Measurements from ENCODE around the gene HOXC4.

The HOXC4 gene

DNA sequence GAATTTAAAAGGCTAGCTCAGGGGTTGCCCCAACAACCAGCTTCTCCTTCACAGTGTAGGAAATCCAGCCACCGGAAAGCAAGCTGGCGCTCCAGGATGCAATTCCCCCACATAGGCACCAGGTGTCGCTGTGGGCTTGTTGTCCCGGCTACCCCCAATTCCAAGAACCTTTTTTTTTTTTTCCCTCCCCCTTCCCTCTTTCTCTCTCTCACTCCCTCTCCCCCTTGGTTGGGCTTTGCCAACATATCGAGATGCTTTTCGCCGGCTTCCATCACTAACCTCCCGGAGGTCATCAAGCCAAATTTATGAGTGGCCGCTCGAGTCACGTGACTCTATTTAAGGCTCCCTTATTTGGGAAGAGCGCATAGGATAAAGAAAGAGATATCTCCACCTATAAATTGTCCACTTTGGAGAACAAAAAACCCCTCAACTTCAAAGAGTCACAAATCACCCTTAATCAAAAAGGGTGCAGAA lies 21.0 kb upstream of the HOXC4 start, which contains the start of gene HOXC5:
TSS of gene HOXC5 (plus strand) at position 424 of the 474 bp plus-strand sequence. CDS start 73 bp downstream, outside the sequence.
- peak; percentile 93 for DNase-seq (ENCODE audit: low spot score)
- peak; percentile 96 for TF ChIP-seq CTCF (IDR thresholded peaks at IDR 0.05; ENCODE audit: extremely low read depth, missing control alignments)

GRCh38 chr12:54033106-54033979 lies 20.3 kb upstream of the HOXC4 start:
- TF ChIP-seq CTCF (IDR thresholded peaks at IDR 0.05; ENCODE audit: extremely low read depth, missing control alignments): no peak
- DNase-seq (ENCODE audit: low spot score): no peak

- TF ChIP-seq CTCF (IDR thresholded peaks at IDR 0.05; ENCODE audit: extremely low read depth, missing control alignments): no peak
- DNase-seq (ENCODE audit: low spot score): no peak
Observed at GRCh38 chr12:54033980-54034784, 19.5 kb upstream of the HOXC4 start.

GRCh38 chr12:54034785-54035310 lies 18.8 kb upstream of the HOXC4 start:
- no peak for DNase-seq (ENCODE audit: low spot score)
- TF ChIP-seq CTCF (IDR thresholded peaks at IDR 0.05; ENCODE audit: extremely low read depth, missing control alignments): no peak

DNA sequence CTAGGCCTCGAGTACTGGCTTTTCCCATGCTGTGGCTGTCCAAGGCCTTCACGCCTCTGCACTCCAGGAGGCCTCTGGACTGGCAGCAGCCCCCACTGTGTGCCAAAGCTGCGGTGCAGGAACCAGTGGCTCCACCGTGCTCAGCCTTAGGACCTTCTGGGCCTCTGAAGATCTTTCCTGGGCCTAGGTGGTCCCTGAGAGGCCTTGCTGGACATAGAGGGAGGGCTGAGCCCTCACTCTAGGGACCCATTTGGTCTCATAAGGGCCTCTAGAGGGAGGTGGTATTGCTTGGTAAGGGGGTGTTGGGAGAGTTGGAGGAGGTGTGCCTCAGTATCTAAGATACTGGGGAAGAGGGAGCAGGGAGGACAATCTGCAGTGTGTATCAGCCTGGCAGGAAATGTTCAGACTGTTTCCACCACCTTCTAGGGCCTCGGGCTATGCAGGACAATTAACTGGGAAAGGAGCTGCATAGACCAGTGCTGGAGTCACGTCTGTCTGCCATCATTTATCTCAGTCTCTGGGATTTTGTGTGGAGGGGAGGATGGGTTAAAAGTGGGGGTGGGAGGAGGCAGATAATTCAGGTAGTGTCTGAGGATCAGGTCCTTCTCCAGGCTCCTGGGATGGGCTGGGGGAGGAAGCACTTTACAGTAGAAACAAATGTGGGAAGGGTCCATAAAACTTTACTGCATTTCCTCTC lies 17.9 kb upstream of the HOXC4 start:
- TF ChIP-seq CTCF (IDR thresholded peaks at IDR 0.05; ENCODE audit: extremely low read depth, missing control alignments): no peak
- no peak for DNase-seq (ENCODE audit: low spot score)

DNA sequence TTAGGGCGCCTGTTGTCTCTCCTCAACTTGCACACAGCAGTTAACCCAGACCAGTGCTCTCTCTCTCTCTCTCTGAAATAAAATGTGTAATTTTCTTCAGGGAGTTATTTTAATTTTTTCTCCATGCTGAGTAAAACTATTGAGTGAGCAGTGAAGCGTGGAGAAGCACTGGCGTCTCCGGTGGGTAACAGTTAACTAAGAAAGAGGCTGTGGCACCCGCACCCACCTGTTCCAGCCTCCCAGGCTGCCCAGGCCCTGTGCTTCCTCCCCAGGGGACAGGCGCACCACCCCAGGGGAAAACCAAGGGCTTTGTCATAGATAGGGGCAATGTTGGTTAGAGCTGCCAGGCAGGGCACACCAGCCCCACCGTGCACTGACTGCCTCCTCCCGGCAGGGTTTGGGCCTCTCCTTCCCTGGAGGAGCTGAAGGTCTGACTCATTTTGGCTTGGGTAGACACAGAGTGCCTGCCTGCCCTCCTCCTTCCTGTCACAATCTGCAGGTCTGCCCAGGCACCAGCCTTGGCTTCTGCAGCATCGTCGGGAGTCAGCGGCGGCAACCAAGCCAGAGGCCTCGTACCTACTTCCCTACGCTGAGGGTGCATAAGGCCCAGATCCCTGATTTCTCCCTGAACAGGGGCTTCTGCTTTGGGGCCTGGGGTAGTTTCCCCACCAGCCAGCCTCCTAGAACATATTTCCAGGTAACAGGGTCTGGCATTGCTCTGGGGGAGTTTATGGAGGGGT lies 16.8 kb upstream of the HOXC4 start:
- DNase-seq (ENCODE audit: low spot score): no peak
- no peak for TF ChIP-seq CTCF (IDR thresholded peaks at IDR 0.05; ENCODE audit: extremely low read depth, missing control alignments)

Measured in GM20000 (cell line).